ENCODE results near the gene CNTN4.

Gene CNTN4

GRCh38 chr3:3005146-3005744, 906.6 kb downstream of the CNTN4 start:
- DNase-seq, result no peak

DNA sequence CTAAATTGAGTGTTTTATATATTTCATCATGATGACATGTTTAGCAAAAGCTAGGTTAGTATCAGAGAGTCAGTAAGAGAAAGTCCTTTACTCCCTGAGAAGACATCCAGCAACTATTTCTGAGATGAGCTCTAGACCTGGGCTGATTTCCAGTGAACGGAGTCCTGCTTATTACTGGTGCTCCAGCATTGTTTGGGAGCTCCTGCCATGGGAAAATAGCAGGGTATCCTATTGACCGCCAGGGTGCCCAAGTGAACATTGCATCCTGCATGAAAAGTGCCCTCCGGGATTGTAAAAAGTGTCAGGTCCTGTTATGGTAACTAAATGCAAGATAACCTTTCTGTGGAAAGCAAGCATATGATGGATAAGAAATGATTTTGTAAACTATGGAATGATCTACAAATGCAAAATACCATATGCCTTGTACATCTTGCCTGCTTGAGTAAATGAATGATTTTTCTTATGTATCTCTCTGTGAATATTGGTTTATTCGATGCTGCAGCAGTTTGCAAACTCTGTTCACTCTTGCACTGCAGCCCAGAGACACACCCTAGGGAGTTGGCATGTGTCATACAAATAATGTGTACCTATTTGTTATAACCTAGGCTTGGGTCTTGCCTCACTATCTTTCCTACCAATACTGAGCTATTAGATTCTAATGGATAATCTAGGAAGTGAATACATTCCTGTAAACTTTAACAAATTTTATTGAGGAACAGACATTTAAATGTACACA, 914.8 kb downstream of the CNTN4 start:
- no peak for DNase-seq

GRCh38 chr3:3015185-3016089, 916.8 kb downstream of the CNTN4 start:
- no peak for DNase-seq

GRCh38 chr3:3016226-3016625, 917.6 kb downstream of the CNTN4 start:
- DNase-seq, result no peak

DNA sequence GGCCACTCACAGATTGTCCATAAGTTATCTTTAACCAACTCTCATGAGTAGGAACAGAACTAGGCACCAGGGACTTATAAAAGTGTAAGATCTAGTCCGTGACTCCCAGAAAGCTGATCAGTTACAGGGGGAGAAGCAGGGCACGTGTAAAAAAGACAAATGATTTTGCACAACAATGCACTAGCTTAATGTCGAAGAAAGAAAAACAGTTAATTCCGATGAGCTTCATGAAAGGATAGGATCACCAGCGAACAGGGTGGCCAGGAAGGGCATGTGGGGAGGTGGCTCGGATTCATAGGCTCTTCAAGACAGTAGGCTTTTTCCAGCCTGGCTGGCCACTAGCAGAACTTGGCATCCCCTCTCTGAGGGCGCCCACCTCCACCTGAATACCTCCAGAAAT, 921.5 kb downstream of the CNTN4 start:
- no peak for DNase-seq

DNA sequence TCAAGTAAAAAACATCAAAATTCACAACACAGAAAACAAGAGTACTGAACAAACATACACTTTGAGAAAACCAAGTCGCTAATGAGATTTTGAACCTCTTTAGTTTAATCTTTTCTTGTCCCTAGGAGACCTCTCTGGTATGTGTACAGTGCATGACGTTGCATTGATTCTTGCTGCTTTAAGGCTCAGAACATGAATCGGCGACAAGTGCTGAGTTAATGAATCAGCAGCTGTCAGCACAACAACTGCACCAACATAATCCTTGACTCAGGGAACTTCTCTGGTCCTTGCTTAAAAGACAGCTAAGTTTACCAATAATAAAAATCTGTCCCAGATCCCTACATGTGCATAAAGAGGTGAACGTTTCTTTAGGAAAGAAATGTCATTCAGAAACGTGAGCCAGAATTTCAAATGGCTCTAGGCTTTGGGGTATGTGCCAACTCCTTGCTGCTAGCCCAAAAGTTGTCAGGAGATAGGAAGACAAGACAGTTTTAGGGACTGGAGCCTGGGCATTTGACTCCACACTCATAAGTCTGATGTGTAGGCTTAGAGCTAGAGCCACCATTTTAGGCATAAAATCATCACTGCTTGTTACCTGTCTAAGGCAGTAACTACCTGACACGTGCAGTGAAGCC, 924.6 kb downstream of the CNTN4 start:
- DNase-seq, result no peak

GRCh38 chr3:3027976-3028567, 929.4 kb downstream of the CNTN4 start:
- DNase-seq, result no peak

- DNase-seq, result no peak
Measured at GRCh38 chr3:3031326-3031725, 932.7 kb downstream of the CNTN4 start.

DNA sequence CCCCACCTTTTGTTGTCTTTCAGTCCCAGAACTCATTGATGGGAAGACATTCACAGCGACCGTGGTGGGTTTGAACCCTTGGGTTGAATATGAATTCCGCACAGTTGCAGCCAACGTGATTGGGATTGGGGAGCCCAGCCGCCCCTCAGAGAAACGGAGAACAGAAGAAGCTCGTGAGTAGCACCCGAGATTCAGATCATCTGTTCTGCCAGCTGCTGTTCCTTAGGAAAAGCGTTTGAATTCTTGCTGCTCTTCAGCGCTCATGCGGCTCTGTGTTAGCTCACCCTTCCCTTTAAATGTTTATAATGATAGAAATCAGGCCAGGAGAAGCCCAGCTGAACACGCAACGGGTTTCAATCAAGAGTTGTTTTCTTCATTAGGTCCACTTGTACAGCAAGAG, 938.5 kb downstream of the CNTN4 start:
- DNase-seq, result no peak

DNA sequence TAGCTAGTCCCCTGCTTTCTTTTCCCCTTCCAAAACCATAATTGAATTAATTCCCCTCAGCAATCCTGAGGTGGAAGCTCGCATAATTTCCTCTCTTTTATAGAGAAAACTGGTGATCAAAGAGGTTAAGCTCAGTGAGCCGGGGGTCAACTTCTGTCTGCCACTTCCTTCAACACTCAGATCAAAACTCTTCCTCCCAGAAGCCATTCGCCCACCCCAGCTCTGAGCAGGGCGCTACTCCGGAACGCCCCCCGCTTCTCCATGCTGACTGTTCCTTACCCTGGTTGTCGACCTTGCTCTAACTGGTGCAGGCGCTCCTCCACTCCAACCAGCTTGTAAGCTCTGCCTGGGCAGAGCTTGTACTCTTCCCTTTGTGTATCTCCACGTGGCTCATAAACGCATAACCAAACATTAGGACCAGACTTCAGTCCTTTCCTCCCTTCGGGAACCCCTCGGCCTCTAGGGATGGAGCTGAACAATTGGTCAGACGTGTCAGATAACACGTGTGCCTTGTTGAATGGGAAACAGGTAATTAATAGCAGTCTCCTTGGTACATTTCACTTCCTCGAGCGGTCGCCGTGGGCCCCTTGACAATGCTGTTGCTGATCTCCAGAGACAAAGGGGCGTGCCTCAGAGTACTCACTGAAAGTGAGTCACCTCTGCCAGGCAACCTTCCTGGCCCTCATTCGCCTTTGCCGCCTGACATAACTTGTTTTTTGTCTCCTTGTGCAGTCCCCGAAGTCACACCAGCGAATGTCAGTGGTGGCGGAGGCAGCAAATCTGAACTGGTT, 939.7 kb downstream of the CNTN4 start:
- no peak for DNase-seq

GRCh38 chr3:3053974-3054373, 955.3 kb downstream of the CNTN4 start:
- DNase-seq, result no peak

- DNase-seq, result no peak
Measured at GRCh38 chr3:3059645-3060044, 961.0 kb downstream of the CNTN4 start.

DNA sequence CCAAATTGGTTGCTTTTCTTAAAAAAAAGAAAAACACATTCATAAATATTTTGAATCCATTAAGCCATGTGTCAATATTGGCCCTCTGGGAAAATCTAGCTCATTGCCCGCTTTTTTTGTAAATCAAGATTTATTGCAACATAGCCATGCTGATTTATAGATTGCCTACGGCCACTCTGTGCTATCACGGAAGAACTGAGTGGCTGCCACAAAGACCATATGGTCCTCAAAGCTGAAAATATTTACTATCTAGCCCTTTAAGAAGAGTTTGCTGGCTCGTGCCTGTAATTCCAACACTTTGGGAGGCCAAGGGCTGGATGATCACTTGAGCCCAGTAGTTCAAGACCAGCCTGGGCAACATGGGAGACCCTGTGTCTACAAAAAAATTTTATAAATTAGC, 965.6 kb downstream of the CNTN4 start:
- DNase-seq, result no peak

DNA sequence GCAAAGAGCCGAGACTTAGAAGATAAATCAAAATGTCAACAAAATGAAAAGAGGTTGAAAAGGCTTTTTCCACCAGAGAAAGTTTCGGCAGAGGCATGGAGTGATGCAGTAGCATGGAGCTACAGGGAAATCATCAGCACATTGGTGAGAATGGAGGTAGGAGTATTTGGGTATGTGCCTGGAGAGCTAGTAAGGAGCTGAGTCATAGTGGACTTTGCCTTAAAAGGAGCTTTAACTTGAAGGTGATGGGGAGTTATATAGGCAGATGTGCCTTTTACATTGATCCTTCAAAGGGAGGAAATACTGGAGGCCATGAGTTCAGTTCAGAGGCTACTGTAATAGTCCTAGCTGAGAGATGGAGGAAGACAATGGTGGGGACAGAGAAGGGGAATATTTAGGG, 967.2 kb downstream of the CNTN4 start:
- DNase-seq, result no peak

DNA sequence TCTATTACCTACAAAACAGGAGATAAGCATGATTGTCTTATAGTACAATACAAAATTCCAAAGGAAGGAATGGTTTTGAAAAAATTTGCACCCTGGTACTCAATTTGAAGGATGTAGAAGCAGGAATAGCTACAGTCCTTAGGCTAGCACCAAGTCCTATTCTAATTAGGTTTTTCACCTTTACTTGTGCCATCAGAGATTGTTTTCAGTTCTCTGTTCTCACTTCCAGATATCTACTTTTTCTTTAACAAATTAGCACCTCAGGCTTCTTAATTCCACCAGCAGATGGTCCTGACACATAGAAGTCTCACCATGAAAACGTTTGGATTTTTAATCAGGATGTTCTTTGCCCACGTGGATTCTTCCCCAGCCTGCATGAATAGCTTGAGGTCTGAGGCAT, 967.7 kb downstream of the CNTN4 start:
- DNase-seq, result no peak

- DNase-seq, result no peak
Measured at GRCh38 chr3:3066910-3067309, 968.2 kb downstream of the CNTN4 start.

DNA sequence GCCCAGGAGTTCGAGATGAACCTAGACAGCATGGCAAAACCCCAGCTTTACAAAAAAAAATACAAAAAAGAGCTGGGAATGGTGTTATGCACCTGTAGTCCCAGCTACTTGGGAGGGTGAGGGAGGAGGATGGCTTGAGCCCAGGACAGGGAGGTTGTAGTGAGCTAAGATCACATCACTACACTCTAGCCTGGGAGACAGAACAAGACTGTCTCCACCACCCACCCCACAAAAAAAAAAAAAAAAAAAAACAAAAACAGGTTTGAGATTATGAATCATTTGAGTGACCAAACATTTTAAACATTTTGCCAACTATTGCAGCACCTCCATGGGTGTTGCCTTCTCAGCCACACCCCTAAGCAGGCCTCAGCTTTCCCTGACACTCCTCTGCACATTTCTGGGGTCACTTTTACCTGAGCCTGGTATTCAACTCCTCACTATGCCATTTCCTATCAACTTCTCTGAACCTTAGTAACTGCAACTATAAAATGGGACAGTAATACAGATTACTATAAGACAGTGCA, 969.8 kb downstream of the CNTN4 start:
- no peak for DNase-seq

DNA sequence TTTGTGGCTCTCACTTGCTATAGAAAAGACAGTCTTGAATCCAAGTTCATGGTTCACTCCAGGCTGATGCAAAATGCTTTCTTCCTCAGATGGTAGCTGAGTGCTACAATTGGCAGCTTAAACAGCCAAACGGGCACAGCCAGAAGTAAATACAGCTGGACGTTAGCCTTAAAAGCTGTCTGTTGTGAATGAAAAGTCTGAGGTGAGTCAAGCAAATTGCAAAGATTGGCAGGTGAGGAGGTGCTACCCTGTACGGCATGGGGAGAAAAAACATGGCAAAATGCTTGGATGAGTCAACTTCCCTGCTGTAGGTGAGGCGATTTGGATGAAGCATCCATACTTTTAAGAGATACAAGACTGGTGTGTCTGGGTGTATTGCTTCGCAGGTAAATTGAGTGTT, 971.1 kb downstream of the CNTN4 start:
- no peak for DNase-seq

- DNase-seq, result no peak
Measured at GRCh38 chr3:3071136-3071535, 972.5 kb downstream of the CNTN4 start.

DNA sequence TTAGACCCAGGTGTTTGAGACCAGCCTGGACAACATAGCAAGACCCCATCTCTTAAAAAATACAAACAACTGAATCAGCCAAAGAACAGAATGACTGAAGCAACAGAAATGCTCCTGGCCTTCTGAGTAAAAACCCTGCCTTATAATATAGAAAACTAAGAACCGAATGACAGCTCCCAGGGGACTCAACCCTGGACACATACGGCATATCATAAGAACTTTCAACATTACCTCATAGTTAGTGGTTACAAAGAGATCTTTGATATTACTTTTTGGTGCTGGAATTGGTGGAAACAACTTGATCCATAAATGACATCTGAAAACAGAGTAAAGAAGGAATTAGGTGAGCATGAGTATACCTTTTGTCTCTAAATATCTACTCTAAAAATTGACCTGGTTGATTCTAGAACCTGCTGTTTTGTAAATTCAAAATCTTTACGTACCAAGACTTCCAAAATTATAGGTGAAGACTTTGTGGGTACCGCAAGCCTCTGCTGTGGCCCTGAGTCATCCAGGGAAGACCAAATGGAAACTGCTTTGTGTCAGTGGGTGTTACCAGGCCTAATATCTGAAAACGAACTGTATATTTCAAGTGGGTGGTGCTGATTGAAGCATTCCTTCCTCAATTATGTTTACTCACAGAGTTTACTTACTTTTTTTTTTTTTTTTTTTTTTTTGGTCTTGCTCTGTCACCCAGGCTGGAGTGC, 976.0 kb downstream of the CNTN4 start:
- no peak for DNase-seq

- DNase-seq, result no peak
Measured at GRCh38 chr3:3080309-3080708, 981.6 kb downstream of the CNTN4 start.

Measured in activated CD4-positive, CD25-positive, alpha-beta regulatory T cell (primary cell).